ENCODE data around the gene GNAQ. TPM values are rescaled to one million over a fixed set of nuclear protein-coding genes. Genes with fewer than 3 reads are reported as not detected.

GNAQ gene
- total RNA-seq, 1 experiment from 2014 or later = 28.6 TPM

- DNase-seq (ENCODE audit: extremely low read depth, low read depth) = no peak
Observed at GRCh38 chr9:77856615-77857014, 175.0 kb downstream of the GNAQ start.

GRCh38 chr9:77854916-77855311, 176.7 kb downstream of the GNAQ start:
- no peak for DNase-seq (ENCODE audit: extremely low read depth, low read depth)

- DNase-seq (ENCODE audit: extremely low read depth, low read depth) = no peak
Observed at GRCh38 chr9:77854258-77854915, 177.2 kb downstream of the GNAQ start.

GRCh38 chr9:77853716-77854115, 177.9 kb downstream of the GNAQ start:
- no peak for DNase-seq (ENCODE audit: extremely low read depth, low read depth)

GRCh38 chr9:77851882-77852595, 179.6 kb downstream of the GNAQ start:
- no peak for DNase-seq (ENCODE audit: extremely low read depth, low read depth)

GRCh38 chr9:77848897-77849296, 182.7 kb downstream of the GNAQ start:
- DNase-seq (ENCODE audit: extremely low read depth, low read depth) = no peak

GRCh38 chr9:77848404-77848803, 183.2 kb downstream of the GNAQ start:
- no peak for DNase-seq (ENCODE audit: extremely low read depth, low read depth)

- DNase-seq (ENCODE audit: extremely low read depth, low read depth) = no peak
Observed at GRCh38 chr9:77847626-77848025, 184.0 kb downstream of the GNAQ start.

GRCh38 chr9:77847059-77847499, 184.5 kb downstream of the GNAQ start:
- DNase-seq (ENCODE audit: extremely low read depth, low read depth) = no peak

- DNase-seq (ENCODE audit: extremely low read depth, low read depth) = no peak
Observed at GRCh38 chr9:77844415-77844814, 187.2 kb downstream of the GNAQ start.

GRCh38 chr9:77843871-77844155, 187.8 kb downstream of the GNAQ start:
- DNase-seq (ENCODE audit: extremely low read depth, low read depth) = no peak

GRCh38 chr9:77843076-77843870, 188.3 kb downstream of the GNAQ start:
- no peak for DNase-seq (ENCODE audit: extremely low read depth, low read depth)

GRCh38 chr9:77841739-77842386, 189.7 kb downstream of the GNAQ start:
- DNase-seq (ENCODE audit: extremely low read depth, low read depth) = no peak

GRCh38 chr9:77839459-77840140, 192.0 kb downstream of the GNAQ start:
- no peak for DNase-seq (ENCODE audit: extremely low read depth, low read depth)

GRCh38 chr9:77838986-77839385, 192.6 kb downstream of the GNAQ start:
- DNase-seq (ENCODE audit: extremely low read depth, low read depth) = no peak

GRCh38 chr9:77834898-77835488, 196.6 kb downstream of the GNAQ start:
- DNase-seq (ENCODE audit: extremely low read depth, low read depth) = no peak

- DNase-seq (ENCODE audit: extremely low read depth, low read depth) = no peak
Observed at GRCh38 chr9:77833561-77834429, 197.8 kb downstream of the GNAQ start.

- DNase-seq (ENCODE audit: extremely low read depth, low read depth) = no peak
Observed at GRCh38 chr9:77832639-77833038, 199.0 kb downstream of the GNAQ start.

- no peak for DNase-seq (ENCODE audit: extremely low read depth, low read depth)
Observed at GRCh38 chr9:77831781-77832180, 199.8 kb downstream of the GNAQ start.

Measured in NCI-H460 (cell line).